HepG2 (cell line): ENCODE measurements around the gene FGGY. TPM values are rescaled to one million over a fixed set of nuclear protein-coding genes. Genes with fewer than 3 reads are reported as not detected.

Source experiments
- CSRNP2 ChIP-seq: sonication (generic); formaldehyde crosslinking; conservative IDR thresholded peaks from 2 replicates; pipeline ENCODE4 v1.8.0; 2022; ENCODE audit warnings: low read depth, missing genetic modification reagents
- FIP1L1 ChIP-seq: fragments of 200-400 bp; formaldehyde crosslinking; IDR thresholded peaks from 2 replicates; pipeline ENCODE4 v1.6.1; 2018; ENCODE audit warnings: low read depth, mild to moderate bottlenecking, low read length, moderate library complexity, borderline replicate concordance; ENCODE audit not compliant: insufficient read depth
- JUN ChIP-seq: sonication (generic); formaldehyde crosslinking; IDR thresholded peaks from 2 replicates; pipeline ENCODE4 v1.4.0; 2020; ENCODE audit warnings: mild to moderate bottlenecking, missing genetic modification reagents
- MED13 ChIP-seq: sonication (generic); formaldehyde crosslinking; IDR thresholded peaks from 2 replicates; pipeline ENCODE4 v1.5.0; 2020; ENCODE audit warnings: missing genetic modification reagents
- NFAT5 ChIP-seq: sonication (generic); formaldehyde crosslinking; IDR thresholded peaks from 2 replicates; pipeline ENCODE4 v1.4.0; 2020; ENCODE audit warnings: missing genetic modification reagents
- NFATC3 ChIP-seq: sonication (generic); formaldehyde crosslinking; IDR thresholded peaks from 2 replicates; pipeline ENCODE4 v1.5.1; 2020; ENCODE audit warnings: mild to moderate bottlenecking, missing genetic modification reagents
- PAWR ChIP-seq: sonication (generic); formaldehyde crosslinking; IDR thresholded peaks from 2 replicates; pipeline ENCODE4 v1.4.0; 2020; ENCODE audit warnings: missing genetic modification reagents, mild to moderate bottlenecking, borderline replicate concordance
- PHB2 ChIP-seq: fragments of 450-650 bp; IDR thresholded peaks from 2 replicates; pipeline ENCODE4 v1.6.1; 2018; ENCODE audit not compliant: partially characterized antibody
- POLR2G ChIP-seq: fragments of 200-400 bp; formaldehyde crosslinking; IDR thresholded peaks from 2 replicates; pipeline ENCODE4 v1.6.1; 2018; ENCODE audit warnings: mild to moderate bottlenecking, low read depth, low read length, moderate library complexity
- SIX1 ChIP-seq: sonication (generic); formaldehyde crosslinking; IDR thresholded peaks from 2 replicates; pipeline ENCODE4 v1.4.0; 2020; ENCODE audit warnings: missing genetic modification reagents, borderline replicate concordance
- SMYD3 ChIP-seq: sonication (generic); formaldehyde crosslinking; IDR thresholded peaks from 2 replicates; pipeline ENCODE4 v1.8.1; 2023; ENCODE audit warnings: mild to moderate bottlenecking, missing genetic modification reagents
- TGIF2 ChIP-seq: IDR thresholded peaks from 2 replicates; pipeline ENCODE4 v1.6.1; 2016; ENCODE audit warnings: control low read depth, missing compliant biosample characterization
- YEATS2 ChIP-seq: sonication (generic); formaldehyde crosslinking; IDR thresholded peaks from 2 replicates; pipeline ENCODE4 v1.4.0; 2020; ENCODE audit warnings: missing genetic modification reagents, borderline replicate concordance
- ZBTB20 ChIP-seq: sonication (generic); formaldehyde crosslinking; IDR thresholded peaks from 2 replicates; pipeline ENCODE4 v1.8.1; 2023; ENCODE audit warnings: missing genetic modification reagents, low read depth, mild to moderate bottlenecking, borderline replicate concordance
- ZBTB43 ChIP-seq: sonication (generic); formaldehyde crosslinking; conservative IDR thresholded peaks from 2 replicates; pipeline ENCODE4 v1.4.0; 2020; ENCODE audit warnings: missing genetic modification reagents
- ZBTB46 ChIP-seq: sonication (generic); formaldehyde crosslinking; IDR thresholded peaks from 2 replicates; pipeline ENCODE4 v1.4.0; 2020; ENCODE audit warnings: mild to moderate bottlenecking, missing genetic modification reagents, borderline replicate concordance
- ZNF17 ChIP-seq: sonication (generic); formaldehyde crosslinking; IDR thresholded peaks from 2 replicates; pipeline ENCODE4 v1.5.0; 2020; ENCODE audit warnings: mild to moderate bottlenecking, missing genetic modification reagents
- ZNF282 ChIP-seq: fragments of 450-650 bp; IDR thresholded peaks from 2 replicates; pipeline ENCODE4 v1.6.1; 2018; ENCODE audit not compliant: partially characterized antibody
- ZNF501 ChIP-seq: sonication (generic); formaldehyde crosslinking; IDR thresholded peaks from 2 replicates; pipeline ENCODE4 v1.5.1; 2020; ENCODE audit warnings: mild to moderate bottlenecking, moderate library complexity, missing genetic modification reagents
- polyA plus RNA-seq, 8 experiments: library from polyadenylated mRNA; depleted of rRNA in 3 of 8; stranded (reverse) in 7 of 8; unstranded in 1 of 8; fragments of >200 nt; fragmentation: Illumina TruSeq in 4 of 8; extraction: Trizol in 4 of 8; gene quantifications; 2 replicates each; pipeline versions ENCODE4 v1.2.1 to v1.2.3, GENCODE V29; 2011 to 2016; ENCODE audit warnings: low read depth in 4 of 8, missing spikeins in 1 of 8, mixed read lengths in 1 of 8; ENCODE audit not compliant: insufficient read depth in 1 of 8
- total RNA-seq, 5 experiments: library from RNA; depleted of rRNA; stranded (reverse); fragments of >200 nt; fragmentation: Illumina TruSeq; extraction: Trizol; gene quantifications; 2 replicates each; pipeline ENCODE4 v1.2.3, GENCODE V29; 2016; ENCODE audit warnings: low read depth in 1 of 5

The FGGY gene
- total and polyA plus RNA-seq, 2 of the 13 experiments (the other 11 are each of a cell fraction or from before 2014, with no cell fraction given) = 15.7 to 27.5 TPM

- TF ChIP-seq NFAT5 (CRISPR knock-in tag) (no peak), TGIF2 (no peak), FIP1L1 (no peak), JUN (no peak), ZBTB46 (CRISPR knock-in tag) (0 out of 2 replicates have a peak, but pooled peaks have one; percentile 37), MED13 (CRISPR knock-in tag) (no peak), YEATS2 (peak; percentile 13; the same call in 1 of the 2 replicates), SIX1 (CRISPR knock-in tag) (no peak), ZNF501 (CRISPR knock-in tag) (peak; percentile 78), NFATC3 (CRISPR knock-in tag) (peak; percentile 15; the same call in 1 of the 2 replicates), ZNF282 (no peak), ZBTB20 (CRISPR knock-in tag) (peak; percentile 80; the same call in 1 of the 2 replicates), PHB2 (no peak), ZBTB43 (CRISPR knock-in tag) (0 out of 2 replicates have a peak, but pooled peaks have one; percentile 27), POLR2G (peak; percentile 88), ZNF17 (CRISPR knock-in tag) (no peak), PAWR (no peak), CSRNP2 (no peak), SMYD3 (peak; percentile 71; the same call in 1 of the 2 replicates)
Observed at GRCh38 chr1:59296358-59297256, at the start of gene FGGY (continued).
